GM10248 (cell line): Measurements from ENCODE around the gene OSBPL5.

Experiments used
- CTCF ChIA-PET: fragments of 300-600 bp; sonication (Branson Sonifier 250); formaldehyde crosslinking; extraction: SDS; loops from one replicate; lab custom pipeline; 2021; ENCODE audit warnings: antibody characterized with exemption; lab: Yijun Ruan, JAX
- POLR2A ChIA-PET: fragments of 350-650 bp; sonication (Branson Sonifier 250); formaldehyde crosslinking; extraction: SDS; loops from one replicate; lab custom pipeline; 2020; ENCODE audit warnings: antibody characterized with exemption; lab: Yijun Ruan, JAX
- DNase-seq: peaks from one replicate; pipeline ENCODE4 v3.0.0; 2012; ENCODE audit errors: extremely low spot score
- TF ChIP-seq, protein P1 (sequence below): IDR thresholded peaks from 2 replicates; pipeline ENCODE4 v1.5.1; 2012; ENCODE audit warnings: mild to moderate bottlenecking, low read depth; ENCODE audit errors: extremely low read depth, missing control alignments, control extremely low read depth

The OSBPL5 gene

DNA sequence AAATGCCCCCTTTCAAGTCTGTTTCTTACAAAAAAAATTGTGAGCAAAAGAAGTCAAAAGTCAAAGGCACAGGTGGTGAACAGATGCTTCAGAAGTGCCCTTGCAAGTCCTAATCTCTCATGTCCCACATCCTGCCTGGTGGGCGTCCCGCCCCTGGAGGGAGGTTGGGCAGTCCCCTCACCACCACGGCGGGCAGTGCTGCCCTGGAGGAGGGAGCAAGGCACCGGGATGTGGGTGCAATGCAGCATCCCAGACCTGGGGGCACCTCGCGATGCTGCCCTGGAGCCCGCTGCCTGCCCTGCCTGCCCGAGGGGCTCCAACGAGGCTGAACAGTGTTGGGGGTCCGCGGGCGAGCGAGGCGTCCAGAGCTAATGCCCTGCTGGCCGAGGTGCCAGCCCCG, 37.6 kb upstream of the OSBPL5 start:
- POLR2A ChIA-PET, result no interaction called here
- TF ChIP-seq, protein P1, sequence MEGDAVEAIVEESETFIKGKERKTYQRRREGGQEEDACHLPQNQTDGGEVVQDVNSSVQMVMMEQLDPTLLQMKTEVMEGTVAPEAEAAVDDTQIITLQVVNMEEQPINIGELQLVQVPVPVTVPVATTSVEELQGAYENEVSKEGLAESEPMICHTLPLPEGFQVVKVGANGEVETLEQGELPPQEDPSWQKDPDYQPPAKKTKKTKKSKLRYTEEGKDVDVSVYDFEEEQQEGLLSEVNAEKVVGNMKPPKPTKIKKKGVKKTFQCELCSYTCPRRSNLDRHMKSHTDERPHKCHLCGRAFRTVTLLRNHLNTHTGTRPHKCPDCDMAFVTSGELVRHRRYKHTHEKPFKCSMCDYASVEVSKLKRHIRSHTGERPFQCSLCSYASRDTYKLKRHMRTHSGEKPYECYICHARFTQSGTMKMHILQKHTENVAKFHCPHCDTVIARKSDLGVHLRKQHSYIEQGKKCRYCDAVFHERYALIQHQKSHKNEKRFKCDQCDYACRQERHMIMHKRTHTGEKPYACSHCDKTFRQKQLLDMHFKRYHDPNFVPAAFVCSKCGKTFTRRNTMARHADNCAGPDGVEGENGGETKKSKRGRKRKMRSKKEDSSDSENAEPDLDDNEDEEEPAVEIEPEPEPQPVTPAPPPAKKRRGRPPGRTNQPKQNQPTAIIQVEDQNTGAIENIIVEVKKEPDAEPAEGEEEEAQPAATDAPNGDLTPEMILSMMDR, result no peak
- DNase-seq, result no peak
- CTCF ChIA-PET, result no interaction called here

- no peak for DNase-seq
- POLR2A ChIA-PET, result no interaction called here
- CTCF ChIA-PET, result no interaction called here
- TF ChIP-seq, protein P1, result no peak
Observed at GRCh38 chr11:3202305-3202704, 37.2 kb upstream of the OSBPL5 start.

DNA sequence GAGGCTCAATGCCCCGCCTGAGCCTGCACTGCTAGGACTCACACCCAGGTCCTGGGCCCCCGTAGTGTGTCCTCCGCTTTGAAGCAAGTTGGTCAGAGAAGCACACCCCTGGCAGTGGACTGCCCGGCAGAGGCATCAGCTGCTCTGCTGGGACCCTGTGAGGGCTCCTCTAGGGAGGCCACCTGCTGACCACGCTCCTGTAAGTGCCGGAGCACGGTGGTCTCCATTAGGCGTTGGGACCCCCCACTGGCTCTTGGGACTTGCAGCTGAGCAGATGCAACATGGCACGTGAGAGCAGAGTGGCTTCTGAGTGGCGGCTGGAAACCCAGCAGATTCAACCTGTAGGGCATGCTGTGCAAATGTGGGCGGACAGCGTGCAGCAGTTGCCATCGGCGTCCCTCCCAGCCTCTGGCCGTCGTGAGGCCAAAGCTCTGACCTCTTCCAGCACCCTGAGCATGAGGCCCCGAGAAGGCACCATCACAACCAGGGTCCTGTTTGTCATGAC, 36.6 kb upstream of the OSBPL5 start:
- ChIA-PET POLR2A (no interaction called here), CTCF (no interaction called here)
- no peak for DNase-seq
- TF ChIP-seq, protein P1, result no peak

DNA sequence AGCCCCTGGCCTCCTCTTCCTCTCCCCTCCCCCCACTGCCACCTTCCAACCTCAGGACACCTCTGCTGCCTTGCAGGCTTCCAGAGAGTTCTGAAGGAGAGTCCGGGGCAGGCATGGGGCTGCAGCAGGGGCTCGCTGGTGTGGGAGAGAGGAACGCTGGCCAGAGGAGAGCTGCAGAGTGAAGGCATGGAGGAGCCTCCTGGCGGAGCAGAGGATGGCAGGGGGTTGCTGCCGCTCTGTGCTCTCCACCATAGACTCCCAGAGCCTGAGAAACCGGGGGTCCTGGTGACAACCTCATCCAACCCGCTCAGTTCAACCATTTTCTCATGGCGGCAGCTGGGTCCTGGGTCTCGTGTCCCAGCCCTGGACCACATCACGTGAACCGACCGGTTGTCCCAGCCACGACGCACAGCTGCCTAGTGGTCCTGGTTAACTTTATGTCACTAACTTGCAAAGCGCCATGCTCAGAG, 36.0 kb upstream of the OSBPL5 start:
- no peak for DNase-seq
- TF ChIP-seq, protein P1, result no peak
- ChIA-PET POLR2A (no interaction called here), CTCF (no interaction called here)

GRCh38 chr11:3200388-3201111, 35.4 kb upstream of the OSBPL5 start:
- TF ChIP-seq, protein P1, result no peak
- CTCF ChIA-PET, result no interaction called here
- no peak for DNase-seq
- POLR2A ChIA-PET, result no interaction called here

DNA sequence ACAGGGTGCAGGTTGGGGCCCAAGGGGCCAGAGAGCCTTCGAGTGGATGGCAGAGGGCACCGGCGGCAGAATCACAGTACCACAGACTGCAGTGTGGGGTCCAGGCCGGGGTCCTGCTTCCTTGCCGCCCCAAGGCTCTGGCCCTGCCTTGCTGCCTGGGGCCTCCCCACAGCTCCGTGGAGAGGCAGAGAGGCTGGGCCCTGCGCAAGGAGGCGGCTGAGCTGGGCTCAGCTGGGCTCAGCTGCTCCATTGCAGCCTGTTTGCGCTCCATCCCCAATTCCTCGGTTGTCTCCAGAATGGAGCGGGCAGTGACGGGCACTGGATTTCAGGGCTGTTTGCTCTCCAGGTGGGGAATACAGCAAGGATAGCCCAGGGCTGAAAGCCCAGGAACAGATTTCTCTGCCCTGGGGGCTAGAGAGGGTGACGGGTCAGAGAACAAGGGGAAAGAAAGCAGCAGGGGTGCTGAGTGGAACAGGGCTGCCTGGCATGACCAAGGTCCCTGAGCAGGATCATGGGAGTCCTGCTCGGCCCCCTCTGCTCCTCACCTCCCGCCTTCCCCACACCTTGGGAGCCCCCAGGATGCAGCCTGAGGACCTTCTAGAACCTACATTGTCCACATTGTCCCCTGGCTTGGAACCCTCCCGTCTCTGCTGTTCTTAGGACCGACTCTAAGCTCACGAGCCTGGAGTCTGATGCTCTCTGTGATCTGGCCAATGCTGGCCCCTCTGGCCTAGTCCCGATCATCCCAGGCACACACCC, 34.6 kb upstream of the OSBPL5 start:
- ChIA-PET CTCF (no interaction called here), POLR2A (no interaction called here)
- TF ChIP-seq, protein P1, result no peak
- DNase-seq, result no peak
